ENCODE data around the gene SLC24A3. TPM values are rescaled to one million over a fixed set of nuclear protein-coding genes. Genes with fewer than 3 reads are reported as not detected.

SLC24A3 gene
- total and polyA plus RNA-seq, 2 of the 13 experiments (the other 11 are each of a cell fraction or from before 2014, with no cell fraction given): not detected

DNA sequence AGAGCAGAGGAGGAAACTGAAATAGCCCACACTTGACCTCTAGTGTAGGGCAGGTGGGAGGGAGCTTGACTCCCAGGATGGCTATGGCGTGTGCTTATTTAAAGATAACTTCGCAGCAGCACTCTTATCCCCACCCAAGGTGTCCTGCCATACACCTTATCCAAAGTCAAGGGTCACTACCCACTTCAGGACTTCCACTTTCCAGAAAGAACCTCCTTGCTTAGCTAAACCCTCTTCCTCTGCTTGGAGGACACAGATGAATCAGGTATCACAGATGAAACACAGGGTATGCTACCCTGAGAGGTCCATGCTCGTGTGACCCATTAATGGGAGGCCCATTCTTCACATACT lies 547.9 kb downstream of the SLC24A3 start:
- Histone ChIP-seq H2AFZ (ENCODE audit: low read length) (no peak overlapping the region), H3K4me3 (replicated peaks in 1 of 3; ENCODE audit: insufficient read depth in 1 of 3, low read depth in 2 of 3, low read length in 3 of 3) (no peak overlapping the region), H3K27ac (ENCODE audit: extremely low read length, insufficient read depth, low read length) (no peak overlapping the region), H3K27me3 (ENCODE audit: control insufficient read depth in 1 of 2, insufficient read depth in 2 of 2, low read length in 2 of 2) (peaks cover 0 to 24% of the 10 kb centered on the region in 2 experiments; a peak in 3 of 5 replicates), H3K9ac (ENCODE audit: insufficient read depth, low read depth, low read length) (no peak overlapping the region), H3K4me1 (ENCODE audit: insufficient read depth, low read length) (peaks cover 42% of the 10 kb centered on the region), H3K4me2 (ENCODE audit: low read depth, low read length) (peak overlapping the region; percentile 90; the same call in 1 of the 2 replicates), H3K9me3 (ENCODE audit: low read length) (no peaks in the 10 kb centered on the region), H3K79me2 (ENCODE audit: insufficient read depth, low read length) (no peaks in the 10 kb centered on the region), H4K20me1 (ENCODE audit: insufficient read depth, low read length) (no peaks in the 10 kb centered on the region), H3K36me3 (replicated peaks in 1 of 2; ENCODE audit: control insufficient read depth in 1 of 2, insufficient read depth in 2 of 2, low read length in 2 of 2) (no peaks in the 10 kb centered on the region)
- CTCF ChIA-PET (ENCODE audit: low intra/inter-chr PET ratio, low total read pairs): no interaction called here
- in situ Hi-C loops (cut with HindIII; ENCODE audit: extremely low pct_ligation_motif_present, low pct_unique_long_range_greater_than_20kb) (no loop called here), intact Hi-C loops (cut with micrococcal nuclease; ENCODE audit: unreplicated experiment) (no loop called here)
- no TSS peak for BruUV-seq (replicated peaks)
- FAIRE-seq (no peak), DNase-seq (ENCODE audit: low spot score) (no peak), ATAC-seq (no peak)
- no peak for TF ChIP-seq EP300 (IDR thresholded peaks at IDR 0.05; ENCODE audit: low read depth in 2 of 2, low read length in 2 of 2)
- TF ChIP-seq EP300 (CRISPR knock-in tag; IDR thresholded peaks at IDR 0.05; ENCODE audit: borderline replicate concordance): no peak
- POLR2A ChIA-PET: interaction anchor here (1.5 to 3.9 kb wide), 4 partner anchors 10 to 125 kb away, joined by 3 to 20 read pairs (median 6); no protein-coding TSS in a partner anchor
- WGBS (ENCODE audit: low lambda C conversion rate): 62% methylated on average over 3 of the region's 3 CpGs

DNA sequence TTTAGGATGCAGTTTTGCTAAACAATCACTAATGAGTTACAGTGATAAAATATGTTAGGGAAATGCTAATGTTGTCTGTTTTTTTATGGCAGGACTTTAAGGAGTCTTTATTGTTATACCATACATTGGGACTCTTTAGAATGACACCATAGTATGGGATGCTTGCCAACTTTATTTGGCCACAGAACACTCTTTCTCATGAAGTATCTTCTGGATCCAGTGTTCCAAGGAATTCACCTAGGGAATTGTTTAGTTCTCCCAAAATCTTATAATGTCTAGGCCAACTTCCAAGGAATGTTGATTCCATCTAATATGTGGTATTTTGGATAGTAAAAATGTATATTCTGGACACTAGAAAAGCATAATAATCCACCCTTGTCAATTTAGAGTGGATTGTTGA lies 548.9 kb downstream of the SLC24A3 start:
- peaks cover 44% of the 10 kb centered on the region for H3K4me1 ChIP-seq (ENCODE audit: insufficient read depth, low read length)
- BruUV-seq (replicated peaks): no TSS peak
- no peak overlapping the region for H3K9ac ChIP-seq (ENCODE audit: insufficient read depth, low read depth, low read length)
- H3K36me3 ChIP-seq (replicated peaks in 1 of 2; ENCODE audit: control insufficient read depth in 1 of 2, insufficient read depth in 2 of 2, low read length in 2 of 2): no peaks in the 10 kb centered on the region
- H3K4me2 ChIP-seq (ENCODE audit: low read depth, low read length): no peak overlapping the region
- no peak overlapping the region for H3K27ac ChIP-seq (ENCODE audit: extremely low read length, insufficient read depth, low read length)
- H3K27me3 ChIP-seq (ENCODE audit: control insufficient read depth in 1 of 2, insufficient read depth in 2 of 2, low read length in 2 of 2): peaks cover 0 to 24% of the 10 kb centered on the region in 2 experiments; a peak in 3 of 5 replicates
- no peaks in the 10 kb centered on the region for H3K79me2 ChIP-seq (ENCODE audit: insufficient read depth, low read length)
- intact Hi-C loops (cut with micrococcal nuclease; ENCODE audit: unreplicated experiment): no loop called here
- H2AFZ ChIP-seq (ENCODE audit: low read length): no peak overlapping the region
- CTCF ChIA-PET (ENCODE audit: low intra/inter-chr PET ratio, low total read pairs): no interaction called here
- no peak for DNase-seq (ENCODE audit: low spot score)
- no peak for ATAC-seq
- no peaks in the 10 kb centered on the region for H3K9me3 ChIP-seq (ENCODE audit: low read length)
- no peak overlapping the region for H3K4me3 ChIP-seq (replicated peaks in 1 of 3; ENCODE audit: insufficient read depth in 1 of 3, low read depth in 2 of 3, low read length in 3 of 3)
- FAIRE-seq: no peak
- no peaks in the 10 kb centered on the region for H4K20me1 ChIP-seq (ENCODE audit: insufficient read depth, low read length)
- POLR2A ChIA-PET: no interaction called here
- in situ Hi-C loops (cut with HindIII; ENCODE audit: extremely low pct_ligation_motif_present, low pct_unique_long_range_greater_than_20kb): no loop called here
- TF ChIP-seq SP5 (CRISPR knock-in tag; IDR thresholded peaks at IDR 0.05; ENCODE audit: borderline replicate concordance, low read depth): no peak
- TF ChIP-seq, protein P1, sequence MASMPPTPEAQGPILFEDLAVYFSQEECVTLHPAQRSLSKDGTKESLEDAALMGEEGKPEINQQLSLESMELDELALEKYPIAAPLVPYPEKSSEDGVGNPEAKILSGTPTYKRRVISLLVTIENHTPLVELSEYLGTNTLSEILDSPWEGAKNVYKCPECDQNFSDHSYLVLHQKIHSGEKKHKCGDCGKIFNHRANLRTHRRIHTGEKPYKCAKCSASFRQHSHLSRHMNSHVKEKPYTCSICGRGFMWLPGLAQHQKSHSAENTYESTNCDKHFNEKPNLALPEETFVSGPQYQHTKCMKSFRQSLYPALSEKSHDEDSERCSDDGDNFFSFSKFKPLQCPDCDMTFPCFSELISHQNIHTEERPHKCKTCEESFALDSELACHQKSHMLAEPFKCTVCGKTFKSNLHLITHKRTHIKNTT (CRISPR knock-in tag; IDR thresholded peaks at IDR 0.05): no peak
- TF ChIP-seq, protein P2, sequence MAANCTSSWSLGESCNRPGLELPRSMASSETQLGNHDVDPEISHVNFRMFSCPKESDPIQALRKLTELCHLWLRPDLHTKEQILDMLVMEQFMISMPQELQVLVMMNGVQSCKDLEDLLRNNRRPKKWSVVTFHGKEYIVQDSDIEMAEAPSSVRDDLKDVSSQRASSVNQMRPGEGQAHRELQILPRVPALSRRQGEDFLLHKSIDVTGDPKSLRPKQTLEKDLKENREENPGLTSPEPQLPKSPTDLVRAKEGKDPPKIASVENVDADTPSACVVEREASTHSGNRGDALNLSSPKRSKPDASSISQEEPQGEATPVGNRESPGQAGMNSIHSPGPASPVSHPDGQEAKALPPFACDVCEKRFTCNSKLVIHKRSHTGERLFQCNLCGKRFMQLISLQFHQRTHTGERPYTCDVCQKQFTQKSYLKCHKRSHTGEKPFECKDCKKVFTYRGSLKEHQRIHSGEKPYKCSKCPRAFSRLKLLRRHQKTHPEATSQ (CRISPR knock-in tag; IDR thresholded peaks at IDR 0.05; ENCODE audit: borderline replicate concordance): no peak
- TF ChIP-seq, protein P3, sequence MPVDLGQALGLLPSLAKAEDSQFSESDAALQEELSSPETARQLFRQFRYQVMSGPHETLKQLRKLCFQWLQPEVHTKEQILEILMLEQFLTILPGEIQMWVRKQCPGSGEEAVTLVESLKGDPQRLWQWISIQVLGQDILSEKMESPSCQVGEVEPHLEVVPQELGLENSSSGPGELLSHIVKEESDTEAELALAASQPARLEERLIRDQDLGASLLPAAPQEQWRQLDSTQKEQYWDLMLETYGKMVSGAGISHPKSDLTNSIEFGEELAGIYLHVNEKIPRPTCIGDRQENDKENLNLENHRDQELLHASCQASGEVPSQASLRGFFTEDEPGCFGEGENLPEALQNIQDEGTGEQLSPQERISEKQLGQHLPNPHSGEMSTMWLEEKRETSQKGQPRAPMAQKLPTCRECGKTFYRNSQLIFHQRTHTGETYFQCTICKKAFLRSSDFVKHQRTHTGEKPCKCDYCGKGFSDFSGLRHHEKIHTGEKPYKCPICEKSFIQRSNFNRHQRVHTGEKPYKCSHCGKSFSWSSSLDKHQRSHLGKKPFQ (CRISPR knock-in tag; IDR thresholded peaks at IDR 0.05; ENCODE audit: insufficient replicate concordance): no peak
- no peak for TF ChIP-seq ZFP36L2 (CRISPR knock-in tag; IDR thresholded peaks at IDR 0.05)
- TF ChIP-seq SMC3 (IDR thresholded peaks at IDR 0.05; ENCODE audit: low read length): no peak
- no peak for TF ChIP-seq HNRNPL (IDR thresholded peaks at IDR 0.05; ENCODE audit: low read depth, low read length)
- no peak for TF ChIP-seq CHCHD3 (CRISPR knock-in tag; IDR thresholded peaks at IDR 0.05)
- no peak for TF ChIP-seq KDM5B (CRISPR knock-in tag; IDR thresholded peaks at IDR 0.05; ENCODE audit: borderline replicate concordance)
- TF ChIP-seq HNF4G (IDR thresholded peaks at IDR 0.05; ENCODE audit: borderline replicate concordance, low read depth, low read length): no peak
- no peak for TF ChIP-seq HNF4G (CRISPR knock-in tag; IDR thresholded peaks at IDR 0.05; ENCODE audit: borderline replicate concordance, low read depth)
- no peak for TF ChIP-seq PHF5A (CRISPR knock-in tag; IDR thresholded peaks at IDR 0.05; ENCODE audit: low read depth, unreplicated experiment)
- no peak for TF ChIP-seq NFIB (CRISPR knock-in tag; IDR thresholded peaks at IDR 0.05; ENCODE audit: borderline replicate concordance)
- no peak for TF ChIP-seq NFYC (CRISPR knock-in tag; IDR thresholded peaks at IDR 0.05)
- no peak for TF ChIP-seq SP4 (CRISPR knock-in tag; IDR thresholded peaks at IDR 0.05)
